Stimulated activated CD4-positive, alpha-beta T cell treated with anti-CD3 and anti-CD28 coated beads, Interleukin-4, amount 100 ng/mL, for 1 hour (primary cell): Measurements from ENCODE around the gene TAT.
A peak's percentile ranks its signal among the peaks of the same experiment; 100 is the strongest.
"Not testable (repeated sequence)": the region's sequence is repeated elsewhere in the genome, so short reads cannot be mapped to it uniquely, and the experiment has no call there.

Experiments
- DNase-seq: peaks from one replicate; pipeline ENCODE4 v3.0.0-alpha.2; 2020

TAT gene

GRCh38 chr16:71584543-71585317, 7.8 kb upstream of the TAT start:
- no peak for DNase-seq

DNA sequence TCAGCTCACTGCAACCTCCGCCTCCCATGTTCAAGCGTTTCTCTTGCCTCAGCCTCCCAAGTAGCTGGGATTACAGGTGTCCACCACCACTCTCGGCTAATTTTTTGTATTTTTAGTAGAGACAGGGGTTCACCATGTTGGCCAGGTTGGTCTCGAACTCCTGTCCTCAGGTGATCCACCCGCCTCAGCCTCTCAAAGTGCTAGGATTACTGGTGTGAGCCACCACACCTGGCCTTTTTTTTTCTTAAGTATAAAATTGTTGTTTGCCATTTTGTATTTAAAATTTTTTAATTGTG, 5.6 kb upstream of the TAT start:
- DNase-seq: not testable (repeated sequence)

- no peak for DNase-seq
These were observed 2.2 kb downstream of the TAT start for GRCh38 chr16:71574702-71575101.

- DNase-seq: no peak
These were observed 3.4 kb downstream of the TAT start for GRCh38 chr16:71573387-71574094.

DNA sequence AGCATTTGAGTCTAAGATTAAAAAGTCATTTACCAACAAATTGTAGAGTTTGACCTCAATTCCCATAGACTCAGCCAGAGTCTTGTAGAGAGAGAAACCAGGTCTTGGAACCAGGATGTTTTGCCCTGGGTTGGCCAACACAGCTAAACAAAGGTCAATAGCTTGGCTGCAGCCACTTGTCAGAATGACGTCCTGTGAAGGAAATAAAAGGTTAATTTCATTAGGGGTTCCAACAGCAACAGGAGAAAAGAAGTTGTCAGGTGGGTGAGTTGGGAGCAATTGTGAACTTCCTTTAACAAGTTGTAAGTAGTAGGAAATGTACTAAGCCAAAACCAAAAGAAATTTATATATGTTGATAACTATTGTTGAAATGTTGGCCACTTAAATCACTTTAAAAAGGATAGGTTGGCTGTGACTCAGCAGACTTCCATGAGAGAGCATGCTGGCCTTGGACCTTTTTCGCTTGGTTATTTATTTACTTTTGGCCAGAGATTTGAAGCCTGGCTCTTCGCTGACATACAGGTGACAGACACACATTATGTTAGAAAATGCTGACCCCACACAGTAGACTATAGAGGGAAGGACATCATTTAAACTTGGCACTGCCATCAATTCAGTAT, 4.3 kb downstream of the TAT start:
- DNase-seq: no peak

GRCh38 chr16:71570144-71570543, 6.7 kb downstream of the TAT start:
- no peak for DNase-seq

DNA sequence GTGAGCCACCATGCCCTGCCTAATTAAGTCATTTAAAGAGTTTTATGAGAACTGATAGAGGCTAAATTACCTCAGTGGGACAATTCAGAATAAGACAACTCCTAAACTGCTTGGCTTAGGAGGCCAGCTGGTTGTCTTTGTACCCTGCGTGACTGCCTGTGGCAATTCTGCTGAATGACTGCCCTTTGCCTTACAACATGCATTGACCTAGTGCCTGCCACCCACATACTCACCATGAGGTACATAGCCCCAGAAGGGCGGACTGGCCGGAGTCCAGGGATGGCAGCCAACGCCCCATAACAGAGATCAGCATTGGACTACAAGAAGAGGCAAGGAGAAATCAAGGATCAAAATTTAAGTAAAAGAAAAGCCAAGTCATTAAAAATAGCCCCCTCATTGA, 7.3 kb downstream of the TAT start:
- DNase-seq: no peak

- no peak for DNase-seq
These were observed 8.3 kb downstream of the TAT start for GRCh38 chr16:71568551-71568950.

GRCh38 chr16:71567931-71568330, 9.0 kb downstream of the TAT start:
- DNase-seq: no peak

GRCh38 chr16:71565812-71566700, 10.8 kb downstream of the TAT start:
- no peak for DNase-seq

DNA sequence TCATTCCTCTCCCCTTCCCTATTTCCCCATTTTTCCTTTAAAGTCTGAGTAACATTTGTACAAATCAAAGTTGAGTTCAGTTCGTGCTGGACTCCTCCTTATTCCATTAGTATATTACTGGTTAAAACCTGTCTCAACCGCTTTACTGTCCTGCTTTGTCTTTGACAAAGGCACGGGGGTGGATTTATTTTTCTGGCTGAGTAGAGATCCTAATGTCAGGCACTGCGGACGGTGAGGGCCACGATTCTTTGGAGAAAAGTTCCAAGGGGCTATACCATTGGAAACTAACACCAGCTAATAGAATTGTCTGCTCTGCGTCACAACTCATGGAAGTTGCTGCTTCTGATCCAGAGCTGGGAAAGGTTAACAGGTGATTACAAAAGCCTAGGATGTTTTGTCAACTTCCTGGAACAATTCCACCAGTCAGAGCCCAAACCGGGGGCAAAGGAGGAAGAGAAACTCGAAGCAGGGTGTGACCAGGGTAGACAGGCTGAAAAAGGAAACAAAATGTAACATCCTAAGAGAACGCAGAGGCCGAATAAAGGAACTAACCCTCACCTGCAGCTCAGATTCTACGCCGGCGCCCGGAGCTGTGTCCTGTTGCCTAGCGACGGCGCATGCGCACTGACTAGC, 12.4 kb downstream of the TAT start:
- peak; percentile 97 for DNase-seq

- DNase-seq: no peak
These were observed 14.3 kb downstream of the TAT start for GRCh38 chr16:71562552-71562951.

- DNase-seq: not testable (repeated sequence)
These were observed 15.0 kb downstream of the TAT start for GRCh38 chr16:71561886-71562285.

DNA sequence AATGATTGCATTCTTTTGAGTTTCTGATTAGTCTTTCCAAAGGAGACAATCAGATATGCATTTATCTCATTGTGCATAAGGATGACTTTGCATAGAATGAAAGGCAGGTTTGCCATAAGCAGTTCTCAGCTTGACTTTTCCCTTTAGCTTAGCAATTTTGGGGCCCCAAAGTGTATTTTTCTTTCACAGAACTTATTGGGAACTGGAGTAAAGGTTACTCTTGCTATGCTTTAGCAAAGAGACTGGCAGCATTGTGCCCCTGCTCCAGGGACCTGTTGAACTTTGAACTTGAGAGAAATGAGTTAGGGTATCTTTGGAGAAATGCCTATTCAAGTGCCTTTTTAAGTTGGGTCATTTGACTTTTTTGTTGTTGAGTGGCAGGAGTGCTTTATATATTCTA, 17.0 kb downstream of the TAT start:
- DNase-seq: no peak

DNA sequence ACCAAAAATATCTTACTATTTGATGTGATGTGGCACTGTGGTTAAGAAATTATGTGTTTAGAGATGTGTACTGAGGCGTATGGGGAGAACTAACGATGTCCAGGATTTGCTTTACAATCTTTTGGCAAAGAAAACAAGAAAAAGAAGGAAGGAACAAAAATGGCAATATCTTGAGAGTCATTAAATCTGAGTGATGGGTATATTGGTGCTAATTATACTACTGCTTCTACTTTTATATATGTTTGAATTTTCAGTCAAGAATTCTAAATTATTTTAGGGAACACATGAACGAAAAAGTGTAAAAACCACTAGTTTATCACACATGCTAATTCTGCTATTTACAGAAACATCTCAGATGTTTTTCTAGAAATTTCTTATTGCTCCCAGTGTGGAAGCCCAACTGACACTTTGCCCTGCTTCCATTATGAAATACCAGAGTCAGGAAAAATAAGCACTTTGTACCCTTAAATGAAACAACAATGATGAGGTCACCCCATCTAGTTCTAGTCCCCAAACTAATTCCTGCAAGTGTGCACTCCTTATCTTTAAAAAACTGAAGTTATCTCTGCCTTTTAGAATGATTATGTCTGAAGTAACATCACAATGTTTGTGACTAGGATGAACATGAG, 18.8 kb downstream of the TAT start:
- no peak for DNase-seq

DNA sequence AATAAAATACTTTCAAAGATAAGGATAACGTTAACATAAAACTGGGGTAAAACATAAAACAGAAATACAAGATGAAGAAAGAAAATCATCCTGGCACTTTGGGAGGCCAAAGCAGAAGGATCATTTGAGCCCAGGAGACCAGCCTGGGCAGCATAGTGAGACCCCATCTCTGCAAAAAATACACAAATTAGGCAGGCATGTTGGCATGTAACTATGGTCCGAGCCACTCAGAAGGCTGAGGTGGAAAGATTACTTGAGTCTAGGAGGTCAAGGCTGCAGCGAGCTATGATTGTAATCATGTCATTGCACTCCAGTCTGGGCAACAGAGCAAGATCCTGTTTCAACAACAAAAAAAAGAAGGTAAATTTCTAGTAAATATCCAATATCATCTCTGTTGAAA, 19.6 kb downstream of the TAT start:
- DNase-seq: no peak

GRCh38 chr16:71555230-71555891, 21.5 kb downstream of the TAT start:
- DNase-seq: no peak

GRCh38 chr16:71552698-71553503, 24.0 kb downstream of the TAT start:
- no peak for DNase-seq

GRCh38 chr16:71547168-71547567, 29.7 kb downstream of the TAT start:
- no peak for DNase-seq

- DNase-seq: peak; percentile 54
These were observed 34.5 kb downstream of the TAT start for GRCh38 chr16:71542377-71542776.

DNA sequence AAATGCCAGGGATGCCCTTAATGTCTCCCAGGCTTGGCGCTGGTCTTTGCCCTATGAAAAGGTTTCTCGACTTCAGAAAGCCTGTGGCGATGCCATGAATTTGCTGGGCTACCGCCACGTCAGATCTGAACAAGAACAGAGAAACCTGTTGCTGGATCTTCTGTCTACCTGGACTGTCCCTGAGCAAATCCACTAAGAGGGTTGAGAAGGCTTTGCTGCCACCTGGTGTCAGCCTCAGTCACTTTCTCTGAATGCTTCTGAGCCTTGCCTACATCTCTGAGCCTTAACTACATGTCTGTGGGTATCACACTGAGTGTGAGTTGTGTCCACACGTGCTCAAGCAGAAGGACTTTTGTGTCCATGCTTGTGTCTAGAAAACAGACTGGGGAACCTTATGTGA, 39.2 kb downstream of the TAT start:
- peak; percentile 19 for DNase-seq
